Hepatocyte (in vitro differentiated cells): ENCODE measurements around the gene SORCS2. TPM values are rescaled to one million over a fixed set of nuclear protein-coding genes. Genes with fewer than 3 reads are reported as not detected.

Source experiments
- DNase-seq: peaks from one replicate; pipeline ENCODE4 v3.0.0-alpha.2; 2016; ENCODE audit warnings: low spot score
- H2AFZ ChIP-seq: fragments of 200-600 bp; sonication (generic); 2 replicates; pipeline ENCODE4 v1.6.0; 2016; ENCODE audit warnings: antibody characterized with exemption, mild to moderate bottlenecking
- H3K27ac ChIP-seq: fragments of 200-600 bp; sonication (generic); 2 replicates; pipeline ENCODE4 v1.5.1; 2016; ENCODE audit warnings: mild to moderate bottlenecking
- H3K27me3 ChIP-seq: fragments of 200-600 bp; sonication (generic); 2 replicates; pipeline ENCODE4 v1.6.1; 2016
- H3K36me3 ChIP-seq: fragments of 200-600 bp; sonication (generic); replicated peaks from 2 replicates; pipeline ENCODE4 v1.5.1; 2016; ENCODE audit warnings: low read depth; ENCODE audit not compliant: insufficient read depth
- H3K4me1 ChIP-seq: fragments of 200-600 bp; sonication (generic); 2 replicates; pipeline ENCODE4 v1.5.1; 2016; ENCODE audit warnings: mild to moderate bottlenecking, moderate library complexity; ENCODE audit not compliant: insufficient read depth
- H3K4me2 ChIP-seq: fragments of 200-600 bp; sonication (generic); 2 replicates; pipeline ENCODE4 v1.6.0; 2016
- H3K4me3 ChIP-seq: fragments of 200-600 bp; sonication (generic); 2 replicates; pipeline ENCODE4 v1.5.1; 2016; ENCODE audit warnings: mild to moderate bottlenecking
- H3K79me2 ChIP-seq: fragments of 200-600 bp; sonication (generic); 2 replicates; pipeline ENCODE4 v1.6.0; 2017; ENCODE audit warnings: mild to moderate bottlenecking
- H3K9me2 ChIP-seq: fragments of 200-600 bp; sonication (generic); replicated peaks from 2 replicates; pipeline ENCODE4 v1.6.0; 2017; ENCODE audit warnings: mild to moderate bottlenecking; ENCODE audit not compliant: insufficient read depth
- H3K9me3 ChIP-seq: fragments of 200-600 bp; sonication (generic); 2 replicates; pipeline ENCODE4 v1.5.1; 2016; ENCODE audit warnings: low read depth, mild to moderate bottlenecking
- H4K20me1 ChIP-seq: fragments of 200-600 bp; sonication (generic); 2 replicates; pipeline ENCODE4 v1.6.0; 2016; ENCODE audit warnings: mild to moderate bottlenecking; ENCODE audit not compliant: insufficient read depth, poor library complexity, severe bottlenecking
- CTCF ChIP-seq: fragments of 200-600 bp; sonication (generic); IDR thresholded peaks from 2 replicates; pipeline ENCODE4 v1.5.1; 2016; ENCODE audit warnings: antibody characterized with exemption, mild to moderate bottlenecking; ENCODE audit not compliant: poor library complexity
- EZH2 ChIP-seq: fragments of 200-600 bp; sonication (generic); IDR thresholded peaks from 2 replicates; pipeline ENCODE4 v1.6.1; 2016; ENCODE audit warnings: antibody characterized with exemption, mild to moderate bottlenecking, borderline replicate concordance
- EZH2phosphoT487 ChIP-seq: fragments of 200-600 bp; sonication (generic); IDR thresholded peaks from one replicate; pipeline ENCODE4 v1.6.1; 2018; ENCODE audit warnings: antibody characterized with exemption, mild to moderate bottlenecking, low read depth, moderate library complexity; ENCODE audit not compliant: unreplicated experiment, severe bottlenecking
- WGBS: methylation state at CpG from one replicate; pipeline ENCODE4 v1.1.6; 2016; ENCODE audit warnings: low lambda C conversion rate; ENCODE audit errors: missing lambda C conversion rate; 5-methylcytosine and 5-hydroxymethylcytosine counted together
- polyA plus RNA-seq: library from polyadenylated mRNA; unstranded; fragments of >200 nt; fragmentation: Nextera tagmentation; extraction: Ambion mirVana; gene quantifications from 2 replicates; pipeline ENCODE4 v1.2.1, GENCODE V29; 2016
- total RNA-seq: library from RNA; depleted of rRNA; stranded (reverse); fragments of >200 nt; gene quantifications from 2 replicates; pipeline ENCODE4 v1.2.3, GENCODE V29; 2014

Gene SORCS2
- total and polyA plus RNA-seq, 2 experiments from 2014 or later = 1.6 to 4.8 TPM

- Histone ChIP-seq H3K27me3 (no peaks in the 10 kb centered on the region), H3K4me2 (no peak overlapping the region), H3K79me2 (no peaks in the 10 kb centered on the region), H3K9me2 (no peaks in the 10 kb centered on the region), H3K4me3 (no peak overlapping the region), H3K27ac (no peak overlapping the region), H3K36me3 (no peaks in the 10 kb centered on the region), H3K4me1 (peaks cover 6% of the 10 kb centered on the region), H4K20me1 (no peaks in the 10 kb centered on the region), H3K9me3 (no peaks in the 10 kb centered on the region), H2AFZ (no peak overlapping the region)
- TF ChIP-seq CTCF = no peak
- TF ChIP-seq EZH2phosphoT487 = no peak
- no peak for TF ChIP-seq EZH2
- no peak for DNase-seq
- WGBS = 74% methylated on average over 7 of the region's 7 CpGs
These were observed 26.3 kb downstream of the SORCS2 start for GRCh38 chr4:7218686-7219085.

GRCh38 chr4:7222521-7222920 is 30.2 kb downstream of the SORCS2 start:
- Histone ChIP-seq H3K4me1 (peaks cover 6% of the 10 kb centered on the region), H3K36me3 (no peaks in the 10 kb centered on the region), H4K20me1 (no peaks in the 10 kb centered on the region), H3K9me3 (no peaks in the 10 kb centered on the region), H3K79me2 (no peaks in the 10 kb centered on the region), H3K4me2 (no peak overlapping the region), H3K27me3 (no peaks in the 10 kb centered on the region), H3K9me2 (no peaks in the 10 kb centered on the region), H3K4me3 (no peak overlapping the region), H3K27ac (no peak overlapping the region), H2AFZ (no peak overlapping the region)
- 88% methylated on average over 8 of the region's 9 CpGs for WGBS
- no peak for TF ChIP-seq EZH2phosphoT487
- TF ChIP-seq CTCF = no peak
- TF ChIP-seq EZH2 = no peak
- DNase-seq = no peak

DNA sequence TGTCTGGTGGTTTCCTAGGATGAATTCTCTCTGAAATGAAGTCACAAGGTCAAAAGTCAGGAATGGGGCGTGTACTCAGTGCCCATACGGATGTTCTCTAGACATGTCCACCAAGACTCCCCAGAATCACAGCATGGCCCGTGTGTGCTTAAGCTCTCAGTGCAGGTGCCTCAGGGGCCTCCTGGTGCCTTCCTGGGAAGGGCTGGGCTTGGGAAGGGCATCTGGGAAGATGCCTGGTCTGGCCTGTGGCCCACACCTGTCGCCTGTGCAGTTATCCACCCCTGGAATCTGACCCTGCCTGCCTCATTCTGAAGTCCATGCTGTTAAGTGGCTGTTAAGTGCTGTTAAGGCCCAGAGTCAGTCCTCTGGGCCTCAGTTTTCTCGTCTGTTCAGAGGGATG is 31.2 kb downstream of the SORCS2 start:
- H3K4me2 ChIP-seq = no peak overlapping the region
- TF ChIP-seq EZH2phosphoT487 (no peak), CTCF (no peak), EZH2 (no peak)
- H3K9me2 ChIP-seq = no peaks in the 10 kb centered on the region
- H2AFZ ChIP-seq = no peak overlapping the region
- H3K27me3 ChIP-seq = no peaks in the 10 kb centered on the region
- H3K4me3 ChIP-seq = no peak overlapping the region
- peaks cover 2% of the 10 kb centered on the region for H3K4me1 ChIP-seq
- H4K20me1 ChIP-seq = no peaks in the 10 kb centered on the region
- H3K79me2 ChIP-seq = no peaks in the 10 kb centered on the region
- no peak for DNase-seq
- H3K9me3 ChIP-seq = no peaks in the 10 kb centered on the region
- H3K36me3 ChIP-seq = no peaks in the 10 kb centered on the region
- WGBS = 75% methylated on average over 5 of the region's 5 CpGs
- H3K27ac ChIP-seq = no peak overlapping the region

DNA sequence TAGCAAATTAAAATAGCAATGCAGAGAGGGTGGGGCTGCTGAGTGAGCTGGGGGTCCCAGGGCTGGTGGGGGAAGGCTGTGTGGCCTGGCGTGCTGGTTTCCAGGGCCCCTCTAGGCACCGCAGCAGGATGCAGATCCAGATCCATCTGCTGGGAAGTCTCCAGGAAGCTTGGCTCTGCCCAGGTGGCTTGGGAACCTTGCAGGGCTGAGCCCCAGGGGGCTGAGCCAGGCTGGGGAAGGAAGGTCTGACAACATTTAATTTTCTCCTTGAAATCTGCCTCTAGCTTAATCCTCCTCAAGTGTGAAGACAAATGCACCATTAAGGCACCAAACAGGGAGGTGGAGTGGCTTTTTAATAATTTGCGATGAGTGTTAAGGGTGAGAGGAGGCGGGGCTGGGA is 31.7 kb downstream of the SORCS2 start:
- no peak overlapping the region for H3K4me2 ChIP-seq
- no peaks in the 10 kb centered on the region for H3K79me2 ChIP-seq
- H3K27ac ChIP-seq = no peak overlapping the region
- no peaks in the 10 kb centered on the region for H3K9me3 ChIP-seq
- H3K9me2 ChIP-seq = no peaks in the 10 kb centered on the region
- H3K4me1 ChIP-seq = no peaks in the 10 kb centered on the region
- no peak overlapping the region for H3K4me3 ChIP-seq
- TF ChIP-seq EZH2 (no peak), EZH2phosphoT487 (no peak), CTCF (no peak)
- H3K36me3 ChIP-seq = no peaks in the 10 kb centered on the region
- DNase-seq = no peak
- H2AFZ ChIP-seq = no peak overlapping the region
- 97% methylated on average over 4 of the region's 4 CpGs for WGBS
- no peaks in the 10 kb centered on the region for H4K20me1 ChIP-seq
- no peaks in the 10 kb centered on the region for H3K27me3 ChIP-seq
